ENCODE data around the gene CINP. TPM values are rescaled to one million over a fixed set of nuclear protein-coding genes. Genes with fewer than 3 reads are reported as not detected.

CINP gene
- total RNA-seq, 1 experiment from 2014 or later, result 54.6 TPM

- peak; percentile 49 to 77 for DNase-seq
- Histone ChIP-seq H3K9me3 (ENCODE audit: insufficient read depth, low read depth) (no peaks in the 10 kb centered on the region), H3F3A (ENCODE audit: insufficient read depth, low read depth) (peaks cover 40% of the 10 kb centered on the region; the same call in 1 of the 2 replicates), H3K4me3 (no peak overlapping the region), H3K36me3 (ENCODE audit: low read depth) (peaks cover 5% of the 10 kb centered on the region; the same call in 1 of the 2 replicates), H3K79me2 (ENCODE audit: low read depth) (peaks cover 18% of the 10 kb centered on the region), H3K4me2 (no peak overlapping the region), H3K9me2 (ENCODE audit: insufficient read depth) (no peaks in the 10 kb centered on the region), H3K27ac (no peak overlapping the region), H2AFZ (no peak overlapping the region), H4K20me1 (ENCODE audit: insufficient read depth) (no peaks in the 10 kb centered on the region), H3K27me3 (ENCODE audit: insufficient read depth, low read depth) (no peaks in the 10 kb centered on the region), H3K4me1 (replicated peaks; ENCODE audit: insufficient read depth) (peaks cover 21% of the 10 kb centered on the region)
- intact Hi-C loops (cut with micrococcal nuclease; ENCODE audit: unreplicated experiment), result no loop called here
- CTCF ChIA-PET, result no interaction called here
- BruUV-seq (replicated peaks), result no TSS peak
- POLR2A ChIA-PET (ENCODE audit: unreplicated experiment), result interaction anchor here (0.6 kb wide), 1 partner anchor 258 kb away, joined by 3 read pairs; no protein-coding TSS in a partner anchor
- TF ChIP-seq EZH2 (IDR thresholded peaks at IDR 0.05; ENCODE audit: low read depth) (no peak), CTCF (conservative IDR thresholded peaks at IDR 0.05) (peak; percentile 75)
These were observed 39.6 kb downstream of the CINP start for GRCh38 chr14:102323102-102323501.

- no peak overlapping the region for H3K27ac ChIP-seq
- H3K4me3 ChIP-seq, result no peak overlapping the region
- no peak for DNase-seq
- no peaks in the 10 kb centered on the region for H3K27me3 ChIP-seq (ENCODE audit: insufficient read depth, low read depth)
- TF ChIP-seq EZH2 (IDR thresholded peaks at IDR 0.05; ENCODE audit: low read depth), result no peak
- no peaks in the 10 kb centered on the region for H4K20me1 ChIP-seq (ENCODE audit: insufficient read depth)
- intact Hi-C loops (cut with micrococcal nuclease; ENCODE audit: unreplicated experiment), result no loop called here
- no TSS peak for BruUV-seq (replicated peaks)
- no peaks in the 10 kb centered on the region for H3K9me3 ChIP-seq (ENCODE audit: insufficient read depth, low read depth)
- CTCF ChIA-PET, result no interaction called here
- peaks cover 5% of the 10 kb centered on the region; the same call in 1 of the 2 replicates for H3K36me3 ChIP-seq (ENCODE audit: low read depth)
- peaks cover 25% of the 10 kb centered on the region for H3K4me1 ChIP-seq (replicated peaks; ENCODE audit: insufficient read depth)
- no peak overlapping the region for H3K4me2 ChIP-seq
- POLR2A ChIA-PET (ENCODE audit: unreplicated experiment), result no interaction called here
- H3F3A ChIP-seq (ENCODE audit: insufficient read depth, low read depth), result peaks cover 52% of the 10 kb centered on the region
- H3K79me2 ChIP-seq (ENCODE audit: low read depth), result peaks cover 18% of the 10 kb centered on the region
- no peaks in the 10 kb centered on the region for H3K9me2 ChIP-seq (ENCODE audit: insufficient read depth)
- H2AFZ ChIP-seq, result no peak overlapping the region
These were observed 41.0 kb downstream of the CINP start for GRCh38 chr14:102321456-102322422.

GRCh38 chr14:102320671-102321455, 41.8 kb downstream of the CINP start:
- peaks cover 52% of the 10 kb centered on the region for H3F3A ChIP-seq (ENCODE audit: insufficient read depth, low read depth)
- no peaks in the 10 kb centered on the region for H3K27me3 ChIP-seq (ENCODE audit: insufficient read depth, low read depth)
- 0 out of 2 replicates have a peak overlapping the region, but pooled peaks have one; percentile 37 for H3K27ac ChIP-seq
- H3K4me2 ChIP-seq, result peak overlapping the region; percentile 100
- intact Hi-C loops (cut with micrococcal nuclease; ENCODE audit: unreplicated experiment), result no loop called here
- peaks cover 31% of the 10 kb centered on the region for H3K4me1 ChIP-seq (replicated peaks; ENCODE audit: insufficient read depth)
- no peak overlapping the region for H2AFZ ChIP-seq
- TSS peak; percentile 33 for BruUV-seq (replicated peaks)
- ChIA-PET CTCF (interaction anchor here (0.5 kb wide), 1 partner anchor 274 kb away, joined by 10 read pairs; no protein-coding TSS in a partner anchor), POLR2A (ENCODE audit: unreplicated experiment) (no interaction called here)
- H3K79me2 ChIP-seq (ENCODE audit: low read depth), result peaks cover 18% of the 10 kb centered on the region
- peak overlapping the region; percentile 69 for H3K4me3 ChIP-seq
- H3K9me3 ChIP-seq (ENCODE audit: insufficient read depth, low read depth), result no peaks in the 10 kb centered on the region
- DNase-seq, result no peak
- H3K36me3 ChIP-seq (ENCODE audit: low read depth), result peaks cover 5% of the 10 kb centered on the region; the same call in 1 of the 2 replicates
- H4K20me1 ChIP-seq (ENCODE audit: insufficient read depth), result no peaks in the 10 kb centered on the region
- no peaks in the 10 kb centered on the region for H3K9me2 ChIP-seq (ENCODE audit: insufficient read depth)
- TF ChIP-seq CTCF (conservative IDR thresholded peaks at IDR 0.05), result no peak
- no peak for TF ChIP-seq EZH2 (IDR thresholded peaks at IDR 0.05; ENCODE audit: low read depth)

Measured in PC-9 (cell line).